HG03108 (cell line): ENCODE data around the gene TENT4B.
"Not testable (repeated sequence)": the region's sequence is repeated elsewhere in the genome, so short reads cannot be mapped to it uniquely, and the experiment has no call there.

Experiments used
- ATAC-seq: cut with Tn5 transposase; IDR thresholded peaks from one replicate; pipeline ENCODE4 v1.9.1; 2021; ENCODE audit warnings: moderate library complexity; ENCODE audit not compliant: unreplicated experiment

Gene TENT4B

DNA sequence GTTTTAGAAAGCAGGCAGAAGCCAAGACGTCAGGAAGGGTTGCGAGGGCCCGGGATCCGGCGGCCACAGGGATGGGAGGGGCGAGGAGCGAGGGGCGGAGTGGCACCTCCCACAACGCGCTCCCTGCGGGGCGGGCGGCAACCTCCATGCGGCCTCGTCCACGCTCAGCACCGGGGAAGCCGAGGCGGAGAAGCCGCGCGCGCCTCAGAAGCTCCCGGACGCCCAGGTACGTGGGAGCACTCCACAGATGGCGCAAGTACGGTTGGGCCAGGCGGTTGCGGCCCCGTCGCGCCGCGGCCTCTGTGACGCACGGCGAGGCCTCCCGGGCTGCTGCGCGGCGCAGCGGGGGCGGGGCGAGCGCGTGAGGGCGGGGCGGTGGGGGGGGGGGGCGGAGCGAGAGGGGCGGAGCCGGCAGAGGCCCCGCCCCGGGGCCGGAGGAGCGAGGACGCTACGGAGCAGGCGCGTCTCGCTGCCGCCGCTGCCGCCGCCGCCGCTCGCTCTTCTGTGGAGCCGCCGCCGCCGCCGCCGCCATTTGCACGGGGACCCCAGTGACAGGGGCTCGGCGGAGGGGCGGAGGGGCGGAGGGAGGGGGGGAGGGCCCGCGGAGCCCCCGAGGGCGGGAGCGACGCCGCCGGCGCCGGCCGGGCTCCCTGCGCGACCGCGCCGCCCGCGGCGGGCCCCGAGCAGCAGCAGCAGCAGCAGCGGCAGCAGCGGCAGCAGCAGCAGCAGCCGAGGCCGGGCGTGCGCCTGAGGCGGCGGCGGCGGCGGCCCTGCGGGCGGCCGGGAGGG, at the start of gene TENT4B:
Gene TENT4B (plus strand): TSS at position 500 of the 789 bp plus-strand sequence. CDS start 316 bp downstream, outside the sequence.
- ATAC-seq: peak; percentile 76

- no peak for ATAC-seq
These were observed 49.3 kb upstream of the TENT4B start for GRCh38 chr16:50103764-50104163.

- no peak for ATAC-seq
These were observed 38.6 kb upstream of the TENT4B start for GRCh38 chr16:50114357-50115129.

- ATAC-seq: no peak
These were observed 32.4 kb upstream of the TENT4B start for GRCh38 chr16:50120711-50121110.

DNA sequence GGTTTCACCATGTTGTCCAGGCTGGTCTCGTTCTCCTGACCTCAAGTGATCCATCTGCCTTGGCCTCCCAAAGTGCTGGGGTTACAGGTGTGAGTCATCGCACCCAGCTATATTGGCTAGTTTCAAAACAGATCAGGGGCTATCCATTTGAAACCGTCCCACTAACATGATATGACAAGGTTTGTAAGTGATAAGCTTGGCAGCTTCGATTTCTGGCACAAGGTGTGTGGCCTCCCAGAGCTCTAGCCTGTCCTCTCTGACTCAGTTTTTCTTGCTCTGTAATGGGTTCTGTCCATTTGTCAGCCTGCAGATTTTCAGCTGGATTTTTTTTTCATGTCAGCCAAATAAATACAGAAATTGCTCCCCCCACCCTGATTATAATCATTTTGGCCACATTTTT, 31.8 kb upstream of the TENT4B start:
- no peak for ATAC-seq

DNA sequence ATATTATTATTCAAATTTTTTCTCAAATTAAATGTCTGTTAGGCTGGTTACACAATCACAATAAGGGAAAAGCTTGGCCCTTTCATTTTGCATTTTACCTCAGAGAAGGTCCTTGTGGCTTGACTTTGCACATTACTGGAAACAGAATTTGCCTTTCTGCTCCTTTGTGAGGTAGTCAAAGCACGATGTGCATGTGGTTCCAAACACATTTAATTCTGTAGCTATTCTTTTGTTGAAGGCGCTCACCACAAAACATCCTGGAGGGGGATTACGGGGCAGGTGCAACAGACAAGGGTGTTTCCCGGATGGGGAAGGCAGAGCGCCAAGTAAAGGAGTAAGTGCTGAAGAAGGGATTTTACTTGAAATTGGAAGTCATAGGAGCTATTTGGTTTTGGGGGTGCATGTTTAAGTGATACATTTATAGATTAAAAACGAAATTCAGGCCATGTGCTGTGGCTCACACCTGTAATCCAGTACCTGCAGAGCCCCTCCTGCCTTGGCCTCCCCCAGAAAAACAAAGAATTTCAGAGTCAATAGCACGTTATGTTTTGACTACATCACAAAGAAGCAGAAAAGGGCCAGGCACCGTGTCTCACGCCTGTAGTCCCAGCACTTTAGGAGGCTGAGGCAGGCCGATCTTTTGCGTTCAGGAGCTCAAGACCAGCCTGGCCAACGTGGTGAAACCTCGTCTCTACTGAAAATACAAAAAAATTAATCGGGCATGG, 31.2 kb upstream of the TENT4B start:
- no peak for ATAC-seq

DNA sequence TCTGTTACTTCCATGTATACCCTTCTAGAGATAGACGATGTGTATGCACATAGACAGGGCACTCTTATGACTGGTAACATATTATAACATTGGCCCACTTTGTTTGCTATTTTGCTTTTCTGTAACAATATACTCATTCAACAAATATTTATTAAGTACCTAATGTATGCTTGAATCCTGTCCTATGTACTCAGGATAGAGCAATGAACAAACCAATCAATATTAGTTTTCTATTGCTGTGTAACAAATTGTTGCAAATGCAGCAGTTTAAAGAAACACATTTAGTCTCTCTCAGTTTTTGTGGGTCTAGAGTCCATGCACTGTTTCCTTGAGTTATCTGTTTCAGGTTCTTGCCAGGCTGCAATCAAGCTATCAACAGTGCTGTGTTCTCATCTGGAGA, 29.7 kb upstream of the TENT4B start:
- ATAC-seq: no peak

DNA sequence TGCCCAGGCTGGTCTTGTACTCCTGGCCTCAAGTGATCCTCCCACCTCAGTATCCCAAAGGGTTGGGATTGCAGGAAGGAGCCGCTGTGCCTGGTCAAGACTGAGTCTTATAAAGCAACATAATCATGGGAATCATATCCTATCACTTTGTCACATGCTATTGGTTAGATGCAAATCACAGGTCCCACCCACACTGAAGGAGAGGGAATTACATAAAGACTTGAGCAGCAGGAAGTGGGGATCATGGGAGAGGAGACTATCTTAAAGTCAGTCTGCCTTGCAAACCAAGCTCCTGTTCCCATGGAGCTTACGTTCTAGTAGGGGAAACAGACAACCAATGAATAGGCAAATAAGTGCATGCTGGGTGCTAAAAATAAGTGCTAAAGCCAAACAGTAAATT, 28.3 kb upstream of the TENT4B start:
- ATAC-seq: no peak

DNA sequence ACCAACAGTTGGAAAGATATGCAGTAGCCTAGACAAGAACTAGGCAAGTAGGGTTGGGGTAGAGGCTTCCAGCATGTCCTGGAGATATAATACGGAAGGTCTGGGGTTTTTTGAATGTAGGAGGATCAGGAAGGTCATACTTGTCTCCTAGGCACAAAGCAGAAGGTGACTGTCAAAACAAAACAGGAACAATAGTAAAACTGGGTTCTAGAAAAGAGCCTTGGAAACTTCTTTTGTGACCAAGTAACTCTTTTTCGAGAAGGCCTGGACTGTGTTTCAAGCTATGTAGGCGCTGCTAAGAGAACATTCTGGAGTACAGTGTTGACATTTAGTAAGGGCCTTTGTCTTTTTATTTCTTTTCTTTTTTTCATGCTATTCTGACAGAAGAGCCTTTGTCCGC, 26.9 kb upstream of the TENT4B start:
- ATAC-seq: no peak

DNA sequence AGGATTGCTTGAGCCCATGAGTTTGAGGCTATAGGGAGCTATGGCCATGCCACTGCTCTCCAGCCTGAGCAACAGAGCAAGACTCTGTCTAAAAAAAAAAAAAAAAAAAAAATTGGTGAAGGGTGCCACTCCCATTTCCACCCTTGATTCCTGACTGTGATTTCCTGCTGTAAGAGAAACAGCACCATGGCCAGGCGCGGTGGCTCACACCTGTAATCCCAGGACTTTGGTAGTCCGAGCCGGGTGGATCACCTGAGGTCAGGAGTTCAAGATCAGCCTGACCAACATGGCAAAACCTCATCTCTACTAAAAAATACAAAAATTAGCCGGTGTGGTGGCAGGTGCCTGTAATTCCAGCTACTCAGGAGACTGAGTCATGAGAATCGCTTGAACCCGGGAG, 20.5 kb upstream of the TENT4B start:
- ATAC-seq: not testable (repeated sequence)

- ATAC-seq: no peak
These were observed 19.9 kb upstream of the TENT4B start for GRCh38 chr16:50133214-50133613.

GRCh38 chr16:50136399-50136798, 16.7 kb upstream of the TENT4B start:
- ATAC-seq: no peak

- ATAC-seq: no peak
These were observed 15.8 kb upstream of the TENT4B start for GRCh38 chr16:50137268-50137667.

DNA sequence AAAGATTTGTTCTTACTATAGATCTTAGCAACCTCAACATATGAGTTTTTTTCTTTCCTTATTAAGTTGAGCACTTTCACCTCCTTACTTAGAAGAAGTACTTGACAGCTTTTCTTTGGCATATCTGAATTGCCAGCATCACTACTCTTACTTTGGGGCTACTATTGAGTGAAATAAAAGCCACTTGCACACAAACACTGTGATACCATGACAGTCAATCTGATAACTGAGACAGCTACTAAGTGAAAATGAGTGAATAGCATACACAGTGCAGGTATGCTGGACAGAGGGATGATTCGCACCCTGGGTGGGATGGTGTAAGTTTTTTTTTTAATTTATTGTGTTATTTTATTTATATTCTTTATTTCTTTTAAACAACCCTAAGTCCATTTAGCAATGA, 13.5 kb upstream of the TENT4B start:
- ATAC-seq: no peak

- no peak for ATAC-seq
These were observed 8.9 kb upstream of the TENT4B start for GRCh38 chr16:50144211-50144610.

DNA sequence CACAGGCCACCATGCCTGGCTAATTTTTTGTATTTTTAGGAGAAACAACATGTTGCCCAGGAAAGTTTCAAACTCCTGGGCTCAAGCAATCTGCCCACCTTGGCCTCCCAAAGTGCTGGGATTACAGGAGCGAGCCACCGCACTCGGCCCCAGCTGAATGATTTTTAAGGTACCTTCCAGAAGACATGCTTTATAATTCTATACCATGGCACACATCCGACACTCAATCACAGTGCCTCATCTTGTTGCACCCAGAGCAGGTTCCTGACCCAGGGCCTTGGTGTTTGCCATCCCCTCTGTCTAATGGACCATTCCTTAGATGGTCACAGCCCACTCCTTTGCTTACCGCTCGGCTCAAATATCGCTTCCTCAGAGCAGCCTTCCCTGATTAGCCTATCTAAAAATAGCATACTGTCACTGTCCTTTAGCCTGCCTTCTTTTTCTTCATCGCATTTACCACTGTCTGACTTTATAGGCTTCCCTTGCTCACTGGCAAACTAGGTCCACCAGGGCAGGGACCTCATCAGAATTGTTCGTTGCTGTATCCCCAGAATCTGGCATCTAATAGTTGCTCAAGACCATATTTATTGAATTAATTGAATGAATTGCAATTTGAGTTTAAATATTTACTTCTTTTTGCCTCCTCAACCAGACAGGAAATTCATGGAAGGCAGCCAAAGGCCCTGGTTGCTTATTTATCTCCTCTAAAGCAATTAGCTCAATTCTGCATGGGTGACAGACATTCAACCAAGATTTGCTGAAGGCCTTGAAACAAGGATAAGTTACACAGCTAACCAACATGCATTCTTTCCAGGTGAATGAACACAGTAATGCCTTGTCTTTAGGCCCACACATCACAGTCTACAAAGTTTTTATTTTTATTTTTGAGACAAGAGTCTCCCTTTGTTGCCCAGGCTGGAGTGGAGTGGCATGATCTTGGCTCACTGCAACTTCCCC, 6.3 kb upstream of the TENT4B start:
- no peak for ATAC-seq

- ATAC-seq: no peak
These were observed 1.8 kb upstream of the TENT4B start for GRCh38 chr16:50151322-50151721.

DNA sequence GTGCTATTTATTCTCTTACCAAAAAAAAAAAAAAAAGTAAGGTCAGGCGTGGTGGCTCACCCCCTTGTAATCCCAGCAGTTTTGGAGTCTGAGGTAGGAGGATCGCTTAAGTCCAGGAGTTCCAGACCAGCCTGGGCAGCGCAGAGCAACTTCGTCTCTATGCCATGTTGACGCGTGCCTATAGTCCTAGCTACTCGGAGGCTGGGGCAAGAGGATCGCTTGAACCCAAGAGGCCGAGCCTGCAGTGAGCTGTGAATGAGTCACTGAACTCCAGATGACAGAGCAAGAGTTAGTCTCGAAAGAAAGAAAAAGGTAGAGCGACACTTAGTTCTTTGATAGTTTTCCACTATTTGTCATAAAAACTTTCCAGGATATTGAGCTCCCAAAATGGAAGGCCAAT, 1.4 kb upstream of the TENT4B start:
- no peak for ATAC-seq

GRCh38 chr16:50152351-50152806, 727 bp upstream of the TENT4B start:
- peak; percentile 42 for ATAC-seq
